Kidney (tissue), 14 donors: Measurements from ENCODE around the gene ASAP2. TPM values are rescaled to one million over a fixed set of nuclear protein-coding genes. Genes with fewer than 3 reads are reported as not detected.

Source experiments
- DNase-seq, 5 donors: peaks; one replicate each; pipeline ENCODE4 v3.0.0-alpha.2; 2013 to 2020
- FAIRE-seq: peaks from 2 replicates; lab custom pipeline; 2012; peaks lifted over from hg19 to GRCh38; lab: Jason Lieb, UNC
- H3K27ac ChIP-seq, 2 donors: one replicate each; pipeline ENCODE4 v1.7.0; 2013; ENCODE audit warnings: low read depth in 2 of 2, low read length in 2 of 2, inconsistent platforms in 1 of 2
- H3K27me3 ChIP-seq: one replicate; pipeline ENCODE4 v1.7.1; 2013; ENCODE audit warnings: low read length, inconsistent platforms; ENCODE audit not compliant: control insufficient read depth, insufficient read depth
- H3K36me3 ChIP-seq, 3 donors: one replicate each; pipeline versions ENCODE4 v1.7.0 to v1.7.1; 2013; ENCODE audit warnings: low read length in 3 of 3, control low read depth in 1 of 3, inconsistent platforms in 1 of 3; ENCODE audit not compliant: insufficient read depth in 3 of 3, control insufficient read depth in 2 of 3
- H3K4me1 ChIP-seq, 3 donors: one replicate each; pipeline versions ENCODE4 v1.7.0 to v1.7.1; 2013; ENCODE audit warnings: low read length in 3 of 3, inconsistent platforms in 1 of 3, low read depth in 1 of 3; ENCODE audit not compliant: control insufficient read depth in 2 of 3, insufficient read depth in 2 of 3
- H3K4me3 ChIP-seq, 3 donors: one replicate each; pipeline versions ENCODE4 v1.7.0 to v1.8.1; 2013; ENCODE audit warnings: low read length in 3 of 3, control low read depth in 1 of 3, inconsistent platforms in 1 of 3
- H3K9ac ChIP-seq, 3 donors: one replicate each; pipeline versions ENCODE4 v1.7.0 to v1.7.1; 2013; ENCODE audit warnings: low read length in 3 of 3, control low read depth in 1 of 3, inconsistent platforms in 1 of 3
- H3K9me3 ChIP-seq, 3 donors: one replicate each; pipeline versions ENCODE4 v1.7.0 to v1.7.1; 2013; ENCODE audit warnings: low read length in 3 of 3, control low read depth in 1 of 3, inconsistent platforms in 1 of 3; ENCODE audit not compliant: control insufficient read depth in 2 of 3, insufficient read depth in 1 of 3
- CTCF ChIP-seq: IDR thresholded peaks from 3 replicates; pipeline ENCODE4 v1.5.1; 2012; ENCODE audit warnings: mild to moderate bottlenecking, moderate library complexity, borderline replicate concordance; ENCODE audit not compliant: insufficient read depth; ENCODE audit errors: extremely low read depth
- intact Hi-C: fragments of 100-400 bp; cut with DNase I; formaldehyde crosslinking; loops from one replicate; pipeline ENCODE4 v1.11.1; 2022
- polyA plus RNA-seq: library from polyadenylated mRNA; stranded (reverse); fragments of 350-450 nt; fragmentation: Illumina TruSeq; extraction: RNeasy Lipid Tissue Mini Kit (QIAGEN cat#74804); gene quantifications from one replicate; pipeline ENCODE4 v1.2.3, GENCODE V29; 2014; ENCODE audit warnings: low read depth, low replicate concordance; ENCODE audit not compliant: insufficient read depth
- total RNA-seq: library from RNA; stranded (reverse); fragmentation: NEBNext Ultra II Directional; extraction: Animal tissue kit (Norgen Biotek cat#: 25700); gene quantifications from one replicate; pipeline ENCODE4 v1.2.1, GENCODE V29; 2021
- donor health status: control.
- donor health status: control.
- donor health status: control.
- donor health status: control.
- donor health status: control.
- donor health status: DM: yes; HTN: yes; CAD: no.
- donor health status: Normal renal cell carcinoma (clear cell type).

ASAP2 gene
- total and polyA plus RNA-seq, 2 donors from 2014 or later = 26.2 to 54.8 TPM

- no peak for TF ChIP-seq CTCF
- Histone ChIP-seq H3K4me1 (peaks cover 0 to 39% (median 31%) of the 10 kb centered on the region in 3 donors), H3K9ac (peak overlapping the region in 1 of 3 donors; percentile 53), H3K4me3 (no peak overlapping the region), H3K36me3 (no peaks in the 10 kb centered on the region), H3K27ac (peak overlapping the region; percentile 78 to 85), H3K9me3 (no peaks in the 10 kb centered on the region), H3K27me3 (no peaks in the 10 kb centered on the region)
- FAIRE-seq = no peak
- intact Hi-C loops = no loop called here
- DNase-seq = no peak
These were observed 104.2 kb downstream of the ASAP2 start for GRCh38 chr2:9310798-9311197.

GRCh38 chr2:9311488-9311887 lies 104.9 kb downstream of the ASAP2 start:
- DNase-seq (peak in 1 of 5 donors; percentile 81), FAIRE-seq (no peak)
- intact Hi-C loops = no loop called here
- no peaks in the 10 kb centered on the region for H3K27me3 ChIP-seq
- H3K36me3 ChIP-seq = no peaks in the 10 kb centered on the region
- no peaks in the 10 kb centered on the region for H3K9me3 ChIP-seq
- no peak overlapping the region for H3K4me3 ChIP-seq
- TF ChIP-seq CTCF = no peak
- H3K9ac ChIP-seq = peak overlapping the region in 1 of 3 donors; percentile 20
- peaks cover 0 to 36% (median 31%) of the 10 kb centered on the region in 3 donors for H3K4me1 ChIP-seq
- peak overlapping the region; percentile 10 to 78 for H3K27ac ChIP-seq

- Histone ChIP-seq H3K27ac (no peak overlapping the region), H3K9me3 (no peaks in the 10 kb centered on the region), H3K4me3 (no peak overlapping the region), H3K9ac (no peak overlapping the region), H3K4me1 (peaks cover 0 to 34% (median 26%) of the 10 kb centered on the region in 3 donors), H3K27me3 (no peaks in the 10 kb centered on the region), H3K36me3 (no peaks in the 10 kb centered on the region)
- no peak for TF ChIP-seq CTCF
- FAIRE-seq (no peak), DNase-seq (no peak)
- intact Hi-C loops = no loop called here
These were observed 106.0 kb downstream of the ASAP2 start for GRCh38 chr2:9312591-9312990.

GRCh38 chr2:9313443-9313842 lies 106.8 kb downstream of the ASAP2 start:
- DNase-seq (no peak), FAIRE-seq (no peak)
- Histone ChIP-seq H3K36me3 (no peaks in the 10 kb centered on the region), H3K4me1 (peaks cover 0 to 36% (median 34%) of the 10 kb centered on the region in 3 donors), H3K4me3 (no peak overlapping the region), H3K27me3 (no peaks in the 10 kb centered on the region), H3K9ac (no peak overlapping the region), H3K9me3 (no peaks in the 10 kb centered on the region), H3K27ac (no peak overlapping the region)
- TF ChIP-seq CTCF = no peak
- intact Hi-C loops = no loop called here
